Ishikawa (cell line): ENCODE measurements around the gene DOCK2.

Source experiments
- CEBPB ChIP-seq: IDR thresholded peaks from 2 replicates; pipeline ENCODE4 v1.6.1; 2012
- CREB1 ChIP-seq: IDR thresholded peaks from 2 replicates; pipeline ENCODE4 v1.6.1; 2012; ENCODE audit warnings: low read depth
- EGR1 ChIP-seq: IDR thresholded peaks from 2 replicates; pipeline ENCODE4 v1.6.1; 2012
- EP300 ChIP-seq: IDR thresholded peaks from 2 replicates; pipeline ENCODE4 v1.6.1; 2012; ENCODE audit warnings: borderline replicate concordance
- FOXM1 ChIP-seq: IDR thresholded peaks from 2 replicates; pipeline ENCODE4 v1.6.1; 2012; ENCODE audit warnings: low read depth, borderline replicate concordance
- MAX ChIP-seq: IDR thresholded peaks from 2 replicates; pipeline ENCODE4 v1.6.1; 2012
- NFIC ChIP-seq: IDR thresholded peaks from 2 replicates; pipeline ENCODE4 v1.6.1; 2012
- RAD21 ChIP-seq: IDR thresholded peaks from 2 replicates; pipeline ENCODE4 v1.6.1; 2012; ENCODE audit warnings: low read depth
- REST ChIP-seq: IDR thresholded peaks from 2 replicates; pipeline ENCODE4 v1.6.1; 2012; ENCODE audit warnings: low read depth, mild to moderate bottlenecking
- TAF1 ChIP-seq: IDR thresholded peaks from 2 replicates; pipeline ENCODE4 v1.6.1; 2012; ENCODE audit warnings: low read depth, mild to moderate bottlenecking
- TCF12 ChIP-seq: IDR thresholded peaks from 2 replicates; pipeline ENCODE4 v1.6.1; 2012; ENCODE audit warnings: low read depth
- TEAD4 ChIP-seq: IDR thresholded peaks from 2 replicates; pipeline ENCODE4 v1.6.1; 2012
- USF1 ChIP-seq: IDR thresholded peaks from 2 replicates; pipeline ENCODE4 v1.6.1; 2012
- YY1 ChIP-seq: IDR thresholded peaks from 2 replicates; pipeline ENCODE4 v1.6.1; 2012; ENCODE audit warnings: low read depth
- ZBTB7A ChIP-seq: IDR thresholded peaks from 2 replicates; pipeline ENCODE4 v1.6.1; 2012; ENCODE audit warnings: low read depth

Gene DOCK2

GRCh38 chr5:169812786-169813185, 175.7 kb downstream of the DOCK2 start:
- TF ChIP-seq REST (no peak), FOXM1 (no peak), MAX (no peak), CREB1 (no peak), TEAD4 (no peak), ZBTB7A (no peak), NFIC (no peak), USF1 (no peak), CEBPB (no peak)

GRCh38 chr5:169814045-169814444, 177.0 kb downstream of the DOCK2 start:
- TF ChIP-seq FOXM1 (no peak), REST (no peak), MAX (no peak), TAF1 (no peak), USF1 (no peak), EP300 (no peak), NFIC (no peak), TCF12 (no peak), TEAD4 (no peak), EGR1 (no peak), CREB1 (no peak), YY1 (no peak), ZBTB7A (no peak), CEBPB (no peak), RAD21 (no peak)

- TF ChIP-seq NFIC (no peak), TEAD4 (no peak), YY1 (no peak), CEBPB (no peak), MAX (no peak)
These were observed 177.4 kb downstream of the DOCK2 start for GRCh38 chr5:169814522-169814921.

- TF ChIP-seq EP300 (no peak), CEBPB (no peak), TCF12 (no peak), FOXM1 (no peak), NFIC (no peak), REST (no peak), TEAD4 (no peak), ZBTB7A (no peak), MAX (no peak), RAD21 (no peak), EGR1 (no peak)
These were observed 180.0 kb downstream of the DOCK2 start for GRCh38 chr5:169817031-169817430.

- TF ChIP-seq RAD21, result peak; percentile 10; the same call in 1 of the 2 replicates
- TF ChIP-seq REST, result no peak
These were observed 189.5 kb downstream of the DOCK2 start for GRCh38 chr5:169826618-169827017.
